ENCODE data around the gene CRADD. TPM values are rescaled to one million over a fixed set of nuclear protein-coding genes. Genes with fewer than 3 reads are reported as not detected.
"Not testable (repeated sequence)": the region's sequence is repeated elsewhere in the genome, so short reads cannot be mapped to it uniquely, and the experiment has no call there.

Gene CRADD
- total RNA-seq, 1 donor from 2014 or later, result 8.7 TPM

DNA sequence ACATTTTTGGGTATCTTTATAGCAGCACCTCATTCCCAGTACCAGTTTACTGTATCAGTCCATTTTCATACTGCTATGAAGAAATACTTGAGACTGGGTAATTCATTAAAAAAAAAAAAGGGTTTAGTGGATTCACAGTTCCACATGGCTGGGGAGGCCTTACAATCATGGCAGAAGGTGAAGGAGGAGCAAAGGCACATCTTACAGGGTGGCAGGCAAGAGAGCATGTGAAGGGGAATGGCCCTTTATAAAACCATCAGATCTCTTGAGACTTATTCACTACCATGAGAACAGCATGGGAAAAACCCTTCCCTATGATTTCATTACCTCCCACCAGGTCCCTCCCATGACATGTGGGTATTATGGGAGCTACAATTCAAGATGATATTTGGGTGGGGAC, 77.7 kb downstream of the CRADD start:
- intact Hi-C loops (cut with micrococcal nuclease), result not testable (repeated sequence)

- intact Hi-C loops (cut with micrococcal nuclease), result no loop called here
Observed at GRCh38 chr12:93756288-93756687, 79.1 kb downstream of the CRADD start.

GRCh38 chr12:93757792-93758694, 80.9 kb downstream of the CRADD start:
- intact Hi-C loops (cut with micrococcal nuclease), result no loop called here

DNA sequence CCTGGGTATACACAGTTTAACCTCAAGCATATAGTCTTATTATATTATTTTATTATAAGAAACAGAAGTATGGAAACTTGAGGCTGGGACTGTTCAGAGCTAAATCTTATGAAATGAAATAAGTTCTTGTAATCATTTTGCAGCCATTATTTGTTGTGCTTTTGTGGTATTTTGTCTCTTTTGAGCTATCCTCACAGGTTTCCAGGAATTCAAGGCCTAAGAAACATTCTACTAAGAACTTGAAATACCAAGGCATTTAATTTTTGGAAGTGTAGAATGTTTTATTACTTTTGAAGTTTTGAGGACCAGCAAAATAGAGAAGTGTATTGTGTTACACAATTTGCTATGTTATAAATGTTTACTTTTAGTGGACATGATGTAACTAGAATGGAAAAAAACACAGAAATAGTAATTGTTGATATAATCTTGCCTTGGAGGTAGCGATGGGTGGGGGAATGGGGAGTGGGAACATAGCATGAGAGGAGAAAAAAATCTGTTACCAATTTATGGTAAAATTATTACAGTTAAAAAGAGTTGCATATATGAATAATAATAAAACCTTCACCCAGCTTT, 81.7 kb downstream of the CRADD start:
- intact Hi-C loops (cut with micrococcal nuclease), result no loop called here

- intact Hi-C loops (cut with micrococcal nuclease), result loop anchor here (10.0 kb wide), 1 partner anchor 775 kb away; no protein-coding TSS in a partner anchor
Observed at GRCh38 chr12:93759512-93760081, 82.4 kb downstream of the CRADD start.

DNA sequence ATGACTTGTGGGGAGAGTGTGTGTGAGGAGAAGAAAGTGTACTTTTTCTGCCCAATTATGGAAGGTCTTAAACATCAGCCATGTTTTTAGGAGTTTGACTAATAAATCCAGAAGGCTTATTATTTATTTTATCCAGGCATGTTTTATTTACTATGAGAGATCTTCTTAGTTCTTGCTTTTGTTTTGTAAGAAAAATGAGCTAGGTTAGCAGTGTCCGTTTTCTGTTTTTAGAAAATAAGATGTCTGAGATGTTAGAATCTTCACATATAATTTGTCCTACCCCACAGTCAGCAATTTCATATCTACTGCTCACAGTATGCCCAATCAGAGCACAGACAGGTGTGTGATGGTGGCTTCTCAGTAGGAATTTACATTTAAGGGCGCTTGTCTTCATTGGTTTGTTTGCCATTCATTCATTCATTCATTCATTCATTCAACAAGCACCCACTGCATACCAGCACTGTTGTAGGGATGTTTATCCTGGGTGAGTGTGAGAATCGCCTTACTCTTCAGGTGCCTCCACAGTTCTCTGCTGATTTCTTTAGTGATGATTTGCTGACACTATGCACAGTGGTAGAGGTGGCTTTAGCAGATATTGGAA, 83.2 kb downstream of the CRADD start:
- intact Hi-C loops (cut with micrococcal nuclease), result loop anchor here (10.0 kb wide), 1 partner anchor 776 kb away; no protein-coding TSS in a partner anchor

GRCh38 chr12:93762059-93762719, 85.0 kb downstream of the CRADD start:
- intact Hi-C loops (cut with micrococcal nuclease), result loop anchor here (10.0 kb wide), 1 partner anchor 777 kb away; no protein-coding TSS in a partner anchor

- intact Hi-C loops (cut with micrococcal nuclease), result loop anchor here (10.0 kb wide), 1 partner anchor 778 kb away; no protein-coding TSS in a partner anchor
Observed at GRCh38 chr12:93762912-93763553, 85.9 kb downstream of the CRADD start.

DNA sequence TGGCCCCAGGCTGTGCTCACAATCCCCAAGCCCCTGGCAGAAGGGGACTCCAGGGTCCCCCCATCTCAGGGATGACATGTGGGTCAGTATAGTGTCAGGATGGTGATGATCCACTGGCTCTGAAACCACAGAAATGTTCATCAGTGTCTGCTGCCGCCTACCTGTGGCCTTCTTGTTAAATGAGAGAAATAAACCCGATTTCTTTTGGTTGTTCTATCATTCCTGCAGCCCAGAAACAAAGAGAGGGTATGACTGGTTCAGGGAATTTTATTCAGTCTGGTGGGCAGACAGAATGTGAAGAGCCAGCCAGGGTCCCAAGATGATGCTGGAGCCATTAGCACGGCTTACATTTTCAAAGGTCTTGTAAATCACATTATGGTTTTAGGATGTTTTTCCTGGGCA, 86.6 kb downstream of the CRADD start:
- intact Hi-C loops (cut with micrococcal nuclease), result loop anchor here (10.0 kb wide), 1 partner anchor 779 kb away; no protein-coding TSS in a partner anchor

- intact Hi-C loops (cut with micrococcal nuclease), result loop anchor here (2.0 to 10.0 kb wide), 3 partner anchors 131 to 782 kb away; no protein-coding TSS in a partner anchor
Observed at GRCh38 chr12:93766371-93766770, 89.2 kb downstream of the CRADD start.

GRCh38 chr12:93766796-93767523, 89.8 kb downstream of the CRADD start:
- intact Hi-C loops (cut with micrococcal nuclease), result loop anchor here (1.0 to 10.0 kb wide), 13 partner anchors 17 to 782 kb away; no protein-coding TSS in a partner anchor

DNA sequence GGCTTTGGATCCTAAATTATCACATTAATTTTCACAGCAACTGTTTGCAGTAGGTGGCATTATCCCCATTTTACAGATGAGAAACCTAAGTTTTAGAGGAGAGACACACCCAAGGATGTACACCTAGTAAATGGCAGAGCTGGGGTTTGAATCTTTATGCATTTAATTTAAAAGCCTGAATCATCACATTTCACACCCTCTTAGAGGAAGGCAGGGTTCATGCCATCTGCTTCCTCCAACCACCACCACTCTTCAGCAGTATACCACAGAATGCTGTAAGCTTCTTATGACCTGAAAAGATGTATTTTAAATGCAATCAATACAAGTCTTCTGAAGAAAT, 90.3 kb downstream of the CRADD start:
- intact Hi-C loops (cut with micrococcal nuclease), result loop anchor here (1.0 to 10.0 kb wide), 13 partner anchors 17 to 783 kb away; no protein-coding TSS in a partner anchor

DNA sequence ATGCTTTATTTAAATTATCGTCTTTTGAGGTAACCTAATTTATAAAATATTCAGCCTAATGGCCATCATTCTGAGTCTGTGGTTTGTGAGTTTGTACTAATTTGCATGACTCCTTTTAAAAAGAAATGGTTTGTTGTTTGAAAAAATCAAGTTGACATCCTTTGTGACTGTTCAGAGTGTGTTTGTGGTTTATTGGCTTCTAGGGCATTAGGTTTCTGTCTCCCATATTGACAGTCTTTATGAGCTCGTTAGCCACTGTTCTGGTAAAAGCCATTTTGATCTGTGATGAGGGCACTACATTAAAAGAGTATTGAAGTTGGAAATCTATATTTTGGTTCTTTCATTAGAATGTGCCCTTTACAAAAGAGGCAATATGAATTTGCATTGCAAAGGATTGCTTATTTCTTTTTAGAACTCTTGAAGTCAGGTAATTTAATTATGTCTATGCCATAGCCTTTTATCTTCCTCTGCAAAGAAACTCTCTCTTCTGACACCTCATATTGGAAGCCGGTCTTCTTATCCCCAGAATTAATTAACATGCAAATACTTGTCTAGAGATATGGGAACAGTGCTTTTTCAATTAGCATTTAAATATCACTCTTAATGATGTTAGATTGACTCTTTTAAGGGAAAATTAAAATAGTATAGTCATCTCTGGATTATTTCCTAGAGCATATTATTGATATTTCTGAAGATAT, 95.0 kb downstream of the CRADD start:
- intact Hi-C loops (cut with micrococcal nuclease), result no loop called here

- intact Hi-C loops (cut with micrococcal nuclease), result no loop called here
Observed at GRCh38 chr12:93773122-93773871, 96.1 kb downstream of the CRADD start.

DNA sequence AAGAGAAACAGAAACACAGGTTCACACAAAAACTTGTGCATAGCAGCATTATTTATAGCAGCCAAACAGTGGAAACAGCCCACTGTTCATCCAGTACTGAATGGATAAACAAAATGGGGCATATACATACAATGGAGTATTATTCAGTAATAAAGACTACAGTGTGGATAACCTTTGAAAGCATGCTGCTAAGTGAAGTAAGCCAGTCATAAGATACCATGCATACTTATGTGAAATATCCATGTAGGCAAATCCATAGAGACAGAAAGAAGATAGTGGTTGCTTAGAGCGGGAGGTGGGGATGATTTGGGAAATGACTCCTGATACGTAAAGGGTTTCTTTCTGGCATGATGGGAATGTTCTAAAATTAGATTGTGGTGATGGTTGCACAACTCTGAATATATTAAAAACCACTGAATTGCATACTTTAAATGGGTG, 99.4 kb downstream of the CRADD start:
- intact Hi-C loops (cut with micrococcal nuclease), result no loop called here

DNA sequence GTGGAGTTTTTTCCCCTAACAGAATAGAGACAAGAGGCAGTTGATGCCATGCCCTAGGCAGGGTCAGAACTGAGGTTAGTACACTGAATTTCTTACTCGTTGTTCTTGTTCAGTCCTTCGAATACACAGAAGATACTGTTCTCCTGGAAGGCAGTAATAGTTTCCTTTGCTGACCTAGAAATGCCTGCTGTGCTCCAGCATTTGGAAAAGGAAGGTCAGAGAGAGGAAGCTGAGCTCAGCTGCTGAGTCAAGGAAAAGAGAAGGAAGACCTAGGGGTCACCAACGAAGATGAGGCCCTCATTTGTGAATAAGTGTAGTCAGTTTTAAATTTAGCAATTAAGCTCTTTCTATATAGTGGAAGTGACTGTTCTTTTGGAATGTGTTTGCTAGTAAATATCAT, 100.1 kb downstream of the CRADD start:
- intact Hi-C loops (cut with micrococcal nuclease), result no loop called here

DNA sequence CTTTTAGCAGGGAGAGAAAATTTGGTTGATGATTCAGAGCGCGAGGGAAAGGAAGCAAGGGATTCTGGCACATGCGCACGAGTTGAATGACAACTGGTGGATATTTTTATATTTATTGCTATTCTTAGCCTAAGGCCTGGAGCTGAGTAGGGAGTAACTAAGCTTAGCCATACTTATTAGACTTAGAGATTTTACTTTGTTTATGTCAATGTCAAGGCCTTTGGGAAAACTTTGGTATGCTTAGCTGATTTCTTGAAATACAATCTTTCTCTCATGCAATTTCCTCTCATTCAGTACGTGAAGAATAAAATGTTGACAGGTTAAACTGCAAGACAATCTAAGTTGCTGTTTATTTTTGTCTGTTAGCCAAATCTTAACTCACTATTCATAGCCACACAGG, 101.1 kb downstream of the CRADD start:
- intact Hi-C loops (cut with micrococcal nuclease), result no loop called here

- intact Hi-C loops (cut with micrococcal nuclease), result no loop called here
Observed at GRCh38 chr12:93778766-93779165, 101.6 kb downstream of the CRADD start.
